Neural crest cell (in vitro differentiated cells): Measurements from ENCODE around the gene KIAA1191. TPM values are rescaled to one million over a fixed set of nuclear protein-coding genes. Genes with fewer than 3 reads are reported as not detected.

ENCODE experiments used
- DNase-seq: peaks from one replicate; pipeline ENCODE4 v3.0.0; 2021; ENCODE audit warnings: low read depth, mixed read lengths, low spot score
- H3K27ac Mint-ChIP-seq: one replicate; pipeline ENCODE4 v1.8.0; 2021; ENCODE audit warnings: mild to moderate bottlenecking, mixed read lengths; ENCODE audit not compliant: unreplicated experiment
- H3K27me3 Mint-ChIP-seq: 2 replicates; pipeline ENCODE4 v1.8.0; 2021; ENCODE audit warnings: low read depth, mild to moderate bottlenecking, mixed read lengths
- H3K36me3 Mint-ChIP-seq: 2 replicates; pipeline ENCODE4 v1.8.0; 2021; ENCODE audit warnings: low read depth, mild to moderate bottlenecking, mixed read lengths
- H3K4me1 Mint-ChIP-seq: 2 replicates; pipeline ENCODE4 v1.8.0; 2021; ENCODE audit warnings: mixed read lengths
- H3K4me3 Mint-ChIP-seq: one replicate; pipeline ENCODE4 v1.8.0; 2021; ENCODE audit warnings: mild to moderate bottlenecking, mixed read lengths
- H3K9me3 Mint-ChIP-seq: 2 replicates; pipeline ENCODE4 v1.8.0; 2021; ENCODE audit warnings: mixed read lengths
- total RNA-seq: library from RNA; stranded (reverse); gene quantifications from 2 replicates; pipeline ENCODE4 v1.2.1, GENCODE V29; 2021
- TF ChIP-seq, protein P1 (sequence below): fragments of 200-600 bp; sonication (generic); conservative IDR thresholded peaks from 2 replicates; pipeline ENCODE4 v1.5.0; 2021; ENCODE audit warnings: antibody characterized with exemption, mild to moderate bottlenecking

Gene KIAA1191
- total RNA-seq, 1 donor from 2014 or later: 112 TPM

DNA sequence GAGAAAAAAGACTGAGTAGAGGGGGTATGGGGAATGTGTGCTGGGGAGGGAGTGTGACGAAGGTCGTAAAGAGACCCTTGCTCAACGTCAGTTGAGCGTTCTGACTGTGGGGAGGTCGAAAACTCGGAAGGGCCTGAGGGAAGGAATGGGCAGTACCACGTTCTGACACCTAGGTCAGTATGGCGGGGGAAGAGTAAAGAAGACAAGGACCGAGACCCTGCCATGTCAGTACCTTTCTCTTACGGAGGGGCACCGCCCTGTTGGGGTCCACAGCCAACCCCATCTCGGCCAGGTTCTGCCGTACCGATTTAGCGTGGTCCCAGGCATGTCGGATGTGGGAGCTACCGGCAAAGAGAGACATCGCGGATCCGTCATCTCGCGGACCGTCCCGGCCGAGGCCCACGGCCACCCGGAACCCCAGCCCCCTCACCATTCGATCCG, 26.5 kb upstream of the KIAA1191 start:
- Mint-ChIP-seq H3K27ac (peak overlapping the region; percentile 100), H3K9me3 (no peaks in the 10 kb centered on the region), H3K4me3 (peak overlapping the region; percentile 100), H3K36me3 (peaks cover 4% of the 10 kb centered on the region), H3K4me1 (peaks cover 33% of the 10 kb centered on the region), H3K27me3 (no peaks in the 10 kb centered on the region)
- TF ChIP-seq, protein P1, sequence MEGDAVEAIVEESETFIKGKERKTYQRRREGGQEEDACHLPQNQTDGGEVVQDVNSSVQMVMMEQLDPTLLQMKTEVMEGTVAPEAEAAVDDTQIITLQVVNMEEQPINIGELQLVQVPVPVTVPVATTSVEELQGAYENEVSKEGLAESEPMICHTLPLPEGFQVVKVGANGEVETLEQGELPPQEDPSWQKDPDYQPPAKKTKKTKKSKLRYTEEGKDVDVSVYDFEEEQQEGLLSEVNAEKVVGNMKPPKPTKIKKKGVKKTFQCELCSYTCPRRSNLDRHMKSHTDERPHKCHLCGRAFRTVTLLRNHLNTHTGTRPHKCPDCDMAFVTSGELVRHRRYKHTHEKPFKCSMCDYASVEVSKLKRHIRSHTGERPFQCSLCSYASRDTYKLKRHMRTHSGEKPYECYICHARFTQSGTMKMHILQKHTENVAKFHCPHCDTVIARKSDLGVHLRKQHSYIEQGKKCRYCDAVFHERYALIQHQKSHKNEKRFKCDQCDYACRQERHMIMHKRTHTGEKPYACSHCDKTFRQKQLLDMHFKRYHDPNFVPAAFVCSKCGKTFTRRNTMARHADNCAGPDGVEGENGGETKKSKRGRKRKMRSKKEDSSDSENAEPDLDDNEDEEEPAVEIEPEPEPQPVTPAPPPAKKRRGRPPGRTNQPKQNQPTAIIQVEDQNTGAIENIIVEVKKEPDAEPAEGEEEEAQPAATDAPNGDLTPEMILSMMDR: no peak
- DNase-seq: peak; percentile 14

DNA sequence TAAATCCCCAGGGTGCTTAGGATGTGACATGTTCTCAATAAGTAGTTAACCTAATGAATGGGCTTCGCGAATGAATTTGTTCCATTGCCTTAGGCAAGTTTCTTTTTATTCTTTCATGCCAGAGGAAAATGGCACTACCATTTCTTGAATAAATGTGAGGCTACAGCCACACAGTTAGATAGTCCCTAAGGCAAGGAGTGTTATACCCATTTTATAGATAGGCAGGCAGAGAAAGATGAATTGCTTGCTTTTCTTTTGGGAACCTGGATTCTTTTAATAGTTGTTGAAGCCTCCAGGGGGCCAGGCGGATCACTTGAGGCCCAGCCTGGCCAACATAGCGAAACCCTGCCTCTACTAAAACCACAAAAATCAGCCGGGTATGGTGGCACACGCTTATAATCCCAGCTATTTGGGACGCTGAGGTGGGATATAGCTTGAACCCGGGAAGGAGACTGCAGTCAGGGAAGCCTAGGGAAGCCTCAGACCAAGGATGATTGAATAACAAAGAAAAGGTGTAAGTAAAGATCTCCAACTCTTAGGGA, 25.9 kb upstream of the KIAA1191 start:
- DNase-seq: no peak
- Mint-ChIP-seq H3K27me3 (no peaks in the 10 kb centered on the region), H3K27ac (peak overlapping the region; percentile 100), H3K4me1 (peaks cover 33% of the 10 kb centered on the region), H3K4me3 (peak overlapping the region; percentile 100), H3K36me3 (peaks cover 4% of the 10 kb centered on the region), H3K9me3 (no peaks in the 10 kb centered on the region)
- TF ChIP-seq, protein P1: no peak

DNA sequence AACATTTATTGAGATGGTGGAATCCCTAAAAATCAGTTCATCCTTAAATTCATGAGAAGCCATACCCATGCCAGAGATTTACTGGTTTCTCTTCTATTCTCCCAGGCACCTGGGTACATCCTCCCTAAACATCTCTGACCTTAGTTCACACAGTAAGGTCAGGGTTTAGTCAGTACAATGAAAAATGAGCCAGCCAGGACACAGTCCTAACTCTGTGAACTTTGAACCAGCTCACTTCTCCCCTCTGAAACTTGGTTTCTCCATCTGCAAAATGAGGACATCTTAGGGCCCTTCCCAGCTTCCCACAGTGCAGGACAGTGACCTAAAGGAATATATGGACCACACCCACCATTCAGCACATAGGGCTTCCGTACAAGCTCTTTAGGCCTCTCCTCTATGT, 24.9 kb upstream of the KIAA1191 start:
- no peaks in the 10 kb centered on the region for H3K9me3 Mint-ChIP-seq
- H3K4me3 Mint-ChIP-seq: peak overlapping the region; percentile 58
- TF ChIP-seq, protein P1: no peak
- H3K27ac Mint-ChIP-seq: peak overlapping the region; percentile 44
- H3K4me1 Mint-ChIP-seq: peaks cover 33% of the 10 kb centered on the region
- no peaks in the 10 kb centered on the region for H3K27me3 Mint-ChIP-seq
- H3K36me3 Mint-ChIP-seq: peaks cover 8% of the 10 kb centered on the region
- no peak for DNase-seq

DNA sequence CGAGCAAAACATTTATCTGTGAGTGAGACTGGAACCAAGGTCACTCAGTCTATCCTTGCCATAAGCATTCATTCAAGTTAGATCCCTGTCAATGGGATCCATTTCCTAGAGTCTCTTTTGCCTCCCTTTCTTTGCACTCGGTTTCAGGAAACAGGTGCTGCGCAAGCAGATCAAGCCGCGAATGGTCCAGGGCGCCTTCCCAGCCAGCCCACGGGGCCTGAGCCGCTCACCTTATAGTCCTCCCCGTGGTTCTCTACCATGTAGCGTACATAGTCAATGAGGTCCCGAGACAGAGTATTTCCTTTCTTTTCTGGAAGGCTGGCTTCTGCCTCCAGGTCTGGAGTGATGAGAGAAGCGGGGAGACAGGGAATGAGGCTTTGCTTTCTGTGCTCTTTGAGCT, 23.4 kb upstream of the KIAA1191 start:
- Mint-ChIP-seq H3K27ac (no peak overlapping the region), H3K36me3 (peaks cover 8% of the 10 kb centered on the region), H3K9me3 (no peaks in the 10 kb centered on the region)

DNA sequence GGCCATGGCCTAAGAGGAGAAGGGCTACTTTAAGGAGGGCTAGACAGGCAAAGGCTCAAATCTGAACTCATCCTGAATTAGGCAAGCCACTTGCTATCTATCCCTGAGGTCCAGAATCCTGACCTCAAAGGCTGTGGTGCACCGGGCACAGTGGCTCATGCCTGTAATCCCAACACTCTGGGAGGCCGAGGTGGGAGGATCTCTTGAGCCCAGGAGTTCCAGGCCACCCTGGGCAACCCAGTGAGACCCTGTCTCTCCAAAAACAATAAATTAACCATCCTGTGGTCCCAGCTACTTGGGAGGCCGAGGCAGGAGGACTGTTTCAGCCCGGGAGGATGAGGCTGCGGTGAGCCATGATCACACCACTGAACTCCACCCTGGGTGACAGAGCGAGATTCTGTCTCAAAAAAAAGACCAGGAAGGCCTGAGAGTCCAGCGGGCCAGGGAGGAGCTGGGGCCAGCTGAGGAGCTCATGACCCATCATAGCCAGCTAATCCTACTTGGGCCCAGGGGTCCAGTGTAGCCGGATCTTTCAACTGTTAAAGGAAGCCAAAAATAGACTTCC, 22.9 kb upstream of the KIAA1191 start:
- Mint-ChIP-seq H3K36me3 (peaks cover 8% of the 10 kb centered on the region), H3K4me3 (peak overlapping the region; percentile 16), H3K27ac (no peak overlapping the region), H3K4me1 (peaks cover 30% of the 10 kb centered on the region), H3K27me3 (no peaks in the 10 kb centered on the region), H3K9me3 (no peaks in the 10 kb centered on the region)
- no peak for DNase-seq
- TF ChIP-seq, protein P1: no peak

More for the DNA sequence above, 23.4 kb upstream of the KIAA1191 start:
- Mint-ChIP-seq H3K4me3 (peak overlapping the region; percentile 82), H3K4me1 (peaks cover 33% of the 10 kb centered on the region), H3K27me3 (no peaks in the 10 kb centered on the region)
- TF ChIP-seq, protein P1: no peak
- no peak for DNase-seq
